Right lung (tissue), 5 donors: ENCODE data around the gene ABCC1. TPM values are rescaled to one million over a fixed set of nuclear protein-coding genes. Genes with fewer than 3 reads are reported as not detected.
A peak's percentile ranks its signal among the peaks of the same experiment; 100 is the strongest.
"Not testable (repeated sequence)": the region's sequence is repeated elsewhere in the genome, so short reads cannot be mapped to it uniquely, and the experiment has no call there.

ENCODE experiments used
- DNase-seq, 2 donors: peaks; one replicate each; pipeline ENCODE4 v3.0.0-alpha.2; 2013
- polyA plus RNA-seq, 5 donors: library from polyadenylated mRNA; unstranded; fragments of 120-200 nt; gene quantifications; one replicate each; pipeline versions ENCODE4 v1.2.1 to v1.2.3, GENCODE V29; 2013; ENCODE audit warnings: inconsistent platforms in 1 of 5, low replicate concordance in 1 of 5; ENCODE audit not compliant: insufficient read length in 5 of 5, insufficient read depth in 1 of 5

ABCC1 gene
- polyA plus RNA-seq, 5 donors, result 24.1 to 30.8 (median 26.9) TPM

DNA sequence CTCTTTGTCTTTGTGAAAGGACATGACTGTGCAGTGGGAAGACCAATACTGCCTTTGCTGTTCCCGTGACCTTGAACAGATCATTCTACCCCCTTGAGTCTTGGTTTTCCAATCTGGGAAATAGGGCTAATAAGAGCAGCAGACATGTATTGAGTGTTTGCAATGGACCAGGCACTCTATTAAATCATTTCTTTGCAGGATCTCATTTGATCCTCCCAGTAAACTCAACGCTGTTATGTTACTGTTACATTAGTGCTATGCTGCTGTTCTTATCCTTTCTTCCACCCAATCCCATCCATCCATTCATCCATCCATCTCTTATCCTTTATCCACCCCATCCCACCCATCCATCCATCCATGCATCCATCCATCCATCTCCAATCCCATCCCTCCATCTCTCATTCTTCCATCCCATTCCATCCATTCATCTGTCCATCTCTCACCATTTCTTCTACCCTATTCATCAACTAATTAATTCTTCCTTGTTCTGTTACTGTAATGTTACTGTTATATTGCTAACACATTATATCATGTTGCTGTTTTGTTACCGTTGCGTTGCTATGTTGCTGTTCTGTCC lies 208.8 kb downstream of the ABCC1 start:
- DNase-seq, result no peak

DNA sequence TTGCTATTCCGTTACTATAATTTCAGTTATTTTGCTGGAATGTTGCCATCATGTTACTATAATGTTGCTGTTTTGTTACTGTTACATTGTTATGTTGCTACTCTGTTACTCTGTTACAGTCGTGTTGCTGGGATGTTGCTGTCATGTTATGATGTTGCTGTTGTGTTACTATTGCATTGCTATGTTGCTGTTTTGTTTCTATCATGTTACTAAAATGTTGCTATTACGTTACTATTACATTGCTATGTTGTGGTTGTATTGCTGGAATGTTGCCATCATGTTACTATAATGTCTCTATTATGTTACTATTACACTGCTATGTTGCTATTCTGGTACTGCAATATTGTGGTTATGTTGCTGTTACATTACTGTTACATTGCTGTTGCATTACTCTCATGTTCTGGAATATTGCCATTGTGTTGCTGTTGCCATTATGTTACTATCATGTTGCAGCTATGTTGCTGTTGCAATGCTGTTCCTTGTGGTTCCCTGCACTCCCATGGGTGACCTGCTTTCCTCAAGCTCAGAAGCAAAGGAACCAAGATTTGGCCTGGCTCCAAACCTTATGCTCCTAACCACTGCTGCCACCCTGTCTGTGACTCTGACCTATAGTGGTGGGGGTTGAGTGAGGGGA lies 209.4 kb downstream of the ABCC1 start:
- DNase-seq, result no peak

DNA sequence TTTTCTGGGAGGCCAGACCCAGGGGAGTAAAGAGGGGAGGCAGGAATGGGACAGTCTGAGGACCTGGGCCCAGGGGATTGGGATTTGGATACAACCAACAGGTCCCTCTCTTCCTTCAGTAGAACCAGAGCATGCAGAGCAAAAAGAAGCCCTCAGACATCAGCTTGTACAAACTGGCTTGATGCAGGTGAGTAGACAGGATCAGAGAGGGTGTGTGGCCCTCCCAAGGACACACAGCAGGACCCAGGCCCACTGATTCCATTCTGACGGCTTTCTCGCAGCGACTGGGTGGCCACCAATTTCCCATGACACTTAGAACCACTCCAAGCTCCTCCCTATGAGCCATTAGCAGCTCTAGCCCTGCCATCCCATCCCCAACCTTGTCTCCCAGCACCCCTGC lies 210.2 kb downstream of the ABCC1 start:
- no peak for DNase-seq

DNA sequence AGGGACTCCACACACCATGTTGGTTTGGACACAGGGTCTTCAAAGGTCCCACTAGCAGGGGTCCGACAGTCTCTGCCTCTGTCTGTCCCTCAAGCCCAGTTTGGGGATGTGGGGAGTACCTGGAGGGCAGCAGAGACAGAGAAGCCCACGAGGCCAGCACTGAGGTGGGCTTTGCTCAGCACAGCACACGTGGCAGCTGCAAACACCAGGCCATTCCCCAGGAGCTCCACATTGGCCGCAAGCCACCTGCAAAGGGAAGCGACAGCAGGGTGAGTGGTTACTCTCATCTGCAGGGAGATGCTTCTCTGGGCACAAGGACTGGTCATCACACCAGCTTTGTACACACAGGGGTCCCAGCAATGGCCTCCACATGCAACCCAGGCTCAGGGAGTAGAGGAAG lies 211.9 kb downstream of the ABCC1 start:
- no peak for DNase-seq

DNA sequence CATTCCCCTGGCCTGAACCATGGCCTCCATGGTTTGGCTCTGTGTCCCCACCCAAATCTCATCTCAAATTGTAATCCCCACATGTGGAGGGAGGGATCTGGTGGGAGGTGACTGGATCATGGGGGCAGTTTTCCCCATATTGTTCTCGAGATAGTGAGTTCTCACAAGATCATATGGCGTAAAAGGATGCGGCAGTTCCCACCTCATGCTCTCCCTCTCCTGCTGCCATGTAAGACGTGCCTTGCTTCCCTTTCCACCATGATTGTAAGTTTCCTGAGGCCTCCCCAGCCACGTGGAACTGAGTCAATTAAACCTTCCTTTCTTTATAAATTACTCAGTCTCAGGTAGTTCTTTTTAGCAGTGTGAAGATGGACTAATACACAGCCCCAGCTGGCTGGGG lies 212.4 kb downstream of the ABCC1 start:
- not testable (repeated sequence) for DNase-seq

DNA sequence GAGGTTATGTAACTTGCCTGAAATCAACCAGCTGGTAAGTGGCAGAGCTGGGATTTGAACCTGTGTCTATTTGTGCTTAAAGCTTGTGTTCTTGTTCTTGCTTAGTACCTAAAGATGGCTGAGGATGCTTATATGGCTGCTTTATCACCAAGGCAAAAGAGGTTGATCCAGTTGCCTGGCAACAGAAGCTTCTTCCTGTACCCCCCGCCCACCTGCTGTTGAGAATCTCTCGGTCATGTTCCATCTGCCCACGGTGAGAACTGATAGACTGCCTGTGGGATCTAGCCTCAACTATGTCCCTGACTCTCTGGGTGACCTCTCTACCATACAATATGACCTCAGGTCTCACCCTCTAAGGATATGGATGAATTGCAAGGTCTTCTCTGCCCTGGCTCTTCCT lies 213.2 kb downstream of the ABCC1 start:
- no peak for DNase-seq

DNA sequence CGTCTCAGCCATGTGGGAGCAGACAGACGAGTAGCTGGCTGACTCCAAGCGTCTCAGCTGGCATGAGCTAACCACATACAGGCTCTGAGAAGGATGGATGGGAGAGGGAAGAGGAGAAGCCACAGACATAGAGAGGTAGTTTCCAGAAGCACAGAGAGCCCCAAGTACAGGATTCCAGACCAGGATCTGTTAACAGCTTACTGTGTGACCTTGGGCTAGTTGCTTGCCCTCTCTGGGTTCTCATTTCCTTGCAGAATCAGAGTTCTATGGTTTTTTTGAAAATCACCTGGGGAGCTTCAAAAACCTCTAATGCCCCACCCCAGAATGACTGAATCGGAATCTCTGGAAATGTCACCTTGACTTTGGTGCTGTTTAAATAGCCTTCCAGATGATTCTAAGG lies 213.7 kb downstream of the ABCC1 start:
- no peak for DNase-seq

DNA sequence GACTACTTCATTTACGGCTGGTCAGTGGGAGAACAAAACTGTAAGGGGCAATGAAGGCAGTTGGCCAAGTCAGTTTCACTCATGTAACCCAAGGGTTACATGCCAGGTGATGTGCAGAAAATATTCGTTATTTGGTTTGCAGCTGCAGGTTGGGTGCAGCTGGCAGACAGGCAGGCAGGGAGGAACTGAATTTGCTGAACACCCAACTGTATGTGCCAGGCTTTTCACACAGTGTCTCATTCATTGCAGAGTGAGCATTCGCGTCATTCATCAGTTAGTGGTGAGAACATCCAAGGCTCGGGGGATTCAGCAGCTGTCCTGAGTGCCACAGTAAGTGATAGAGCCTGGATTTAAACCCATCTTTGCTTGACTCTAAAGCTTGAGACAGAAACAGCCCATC lies 214.2 kb downstream of the ABCC1 start:
- no peak for DNase-seq

DNA sequence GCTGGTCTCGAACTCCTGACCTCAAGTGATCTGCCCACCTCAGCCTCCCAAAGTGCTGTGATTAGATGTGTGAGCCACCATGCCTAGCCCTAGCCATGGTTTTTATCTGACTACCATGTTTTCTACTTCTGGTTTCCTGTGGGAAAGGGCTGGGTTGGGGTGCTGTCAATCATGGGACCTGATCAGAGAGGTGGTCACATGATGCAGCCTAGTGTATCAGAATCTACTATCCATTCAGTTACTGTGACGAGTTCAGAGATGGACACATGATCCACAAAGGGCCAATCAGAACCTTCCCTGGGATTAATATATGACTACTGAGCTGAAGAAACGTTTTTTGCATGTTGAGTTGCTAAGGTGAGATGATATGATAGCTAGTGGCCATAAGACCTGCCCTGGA lies 214.8 kb downstream of the ABCC1 start:
- DNase-seq, result no peak

DNA sequence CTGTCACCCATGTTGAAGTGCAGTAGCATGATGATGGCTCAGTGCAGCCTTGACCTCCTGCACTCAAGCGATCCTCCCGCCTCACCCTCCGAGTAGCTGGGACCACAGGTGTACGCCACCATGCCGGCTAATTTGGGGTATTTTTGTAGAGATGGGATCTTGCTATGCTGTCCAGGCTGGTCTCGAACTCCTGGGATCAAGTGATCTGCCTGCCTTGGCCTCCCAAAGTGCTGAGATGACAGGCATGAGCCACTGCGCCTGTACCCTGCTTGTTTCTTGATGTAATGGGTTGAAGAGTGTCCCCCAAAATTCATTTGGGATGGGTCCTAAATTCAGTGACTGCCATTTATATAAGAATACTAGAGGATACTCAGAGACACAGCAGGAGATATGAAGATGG lies 216.7 kb downstream of the ABCC1 start:
- no peak for DNase-seq

DNA sequence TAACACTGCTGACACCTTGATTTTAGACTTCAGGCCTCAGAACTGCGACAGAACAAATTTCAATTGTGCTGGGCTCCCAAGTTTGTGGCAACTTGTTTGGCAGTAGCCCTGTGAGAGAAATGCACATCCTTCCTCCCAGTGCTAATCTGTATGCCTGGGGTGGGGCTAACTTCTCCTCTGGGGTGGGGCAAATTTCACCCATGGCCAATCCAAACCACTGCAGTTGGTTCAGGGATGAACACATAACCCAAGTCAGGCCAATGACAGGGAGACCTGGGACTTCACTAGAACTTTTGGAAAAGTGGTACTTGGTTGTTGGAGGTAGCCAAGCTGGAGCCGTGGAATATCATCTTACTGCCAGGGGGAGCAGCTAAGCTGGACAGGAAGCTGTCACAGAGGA lies 217.5 kb downstream of the ABCC1 start:
- DNase-seq, result no peak

DNA sequence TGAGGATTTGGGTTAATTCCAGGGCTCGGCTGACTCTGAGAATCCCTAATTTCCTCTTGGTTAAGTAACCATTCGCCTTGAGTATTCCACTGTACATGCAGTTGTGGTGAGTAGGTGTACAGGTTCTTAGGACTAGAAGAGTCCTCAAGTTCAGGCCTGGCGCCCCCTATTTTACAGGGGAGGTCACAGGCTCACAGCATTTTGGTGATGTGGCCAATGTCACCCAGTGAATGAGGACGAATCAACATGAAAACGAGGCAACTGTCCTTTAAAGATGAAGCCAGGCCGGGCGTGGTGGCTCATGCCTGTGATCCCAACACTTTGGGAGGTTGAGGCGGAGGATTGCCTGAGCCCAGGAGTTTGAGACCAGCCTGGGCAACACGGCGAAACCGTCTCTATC lies 218.5 kb downstream of the ABCC1 start:
- no peak for DNase-seq

DNA sequence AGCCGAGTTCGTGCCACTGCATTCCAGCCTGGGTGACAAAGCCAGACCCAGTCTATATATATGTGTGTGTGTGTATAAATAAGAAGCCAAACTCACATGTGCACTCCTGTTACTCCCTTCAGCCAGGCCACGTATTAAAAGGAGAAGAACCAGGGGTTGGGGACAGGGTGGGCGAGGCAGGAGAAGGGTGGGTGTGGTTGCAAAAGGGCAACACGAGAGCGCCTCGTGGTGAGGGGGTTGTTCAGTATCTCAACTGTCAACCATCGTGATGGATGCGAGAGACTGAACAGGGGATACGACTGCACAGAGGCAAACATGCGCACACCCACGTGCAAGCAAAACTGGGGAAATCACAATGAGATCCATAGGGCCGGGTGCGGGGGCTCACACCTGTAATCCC lies 219.0 kb downstream of the ABCC1 start:
- no peak for DNase-seq

DNA sequence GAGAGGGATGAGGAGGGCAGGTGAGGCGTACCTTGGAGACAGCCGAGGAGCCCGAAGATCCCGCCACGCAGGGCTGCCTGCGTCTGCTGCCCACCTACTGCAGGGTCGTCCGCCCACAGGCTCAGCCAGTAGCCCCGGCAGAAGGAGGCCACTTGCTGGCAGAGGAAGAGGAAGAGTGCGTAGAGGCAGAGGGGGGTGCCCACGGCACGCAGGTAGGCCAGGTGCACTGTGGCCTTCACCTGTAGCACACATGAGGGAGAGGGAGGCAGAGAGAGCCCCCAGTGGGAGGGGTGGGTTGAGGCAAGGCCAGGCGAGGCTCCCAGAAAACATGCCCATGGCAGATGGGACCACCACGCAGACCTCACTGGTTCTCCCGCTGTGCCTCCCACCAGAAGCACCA lies 220.2 kb downstream of the ABCC1 start:
- no peak for DNase-seq

DNA sequence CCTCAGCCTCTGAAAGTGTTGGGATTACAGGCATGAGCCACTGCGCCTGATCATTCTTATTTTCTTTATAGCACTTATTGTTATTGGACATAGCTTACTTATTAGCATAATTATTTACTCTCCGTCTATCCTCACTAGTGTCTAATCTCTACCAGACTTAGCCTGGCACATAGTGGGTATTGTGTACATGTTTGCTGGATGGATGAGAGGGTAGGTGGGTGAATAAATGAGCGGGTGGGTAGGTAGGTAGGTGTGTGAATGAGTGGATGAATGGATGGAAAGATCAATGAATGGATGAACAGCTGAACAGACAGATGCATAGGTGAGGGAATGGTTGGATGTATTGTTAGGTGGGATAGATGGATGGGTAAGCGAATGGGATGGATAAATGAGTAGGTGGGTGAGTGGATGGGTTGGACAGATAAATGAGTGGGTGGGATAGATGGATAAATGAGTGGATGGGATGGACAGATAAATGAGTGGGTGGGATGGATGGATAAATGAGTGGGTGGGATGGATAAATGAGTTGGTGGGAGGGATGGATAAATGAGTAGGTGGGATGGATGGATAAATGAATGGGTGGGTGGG lies 222.0 kb downstream of the ABCC1 start:
- no peak for DNase-seq

DNA sequence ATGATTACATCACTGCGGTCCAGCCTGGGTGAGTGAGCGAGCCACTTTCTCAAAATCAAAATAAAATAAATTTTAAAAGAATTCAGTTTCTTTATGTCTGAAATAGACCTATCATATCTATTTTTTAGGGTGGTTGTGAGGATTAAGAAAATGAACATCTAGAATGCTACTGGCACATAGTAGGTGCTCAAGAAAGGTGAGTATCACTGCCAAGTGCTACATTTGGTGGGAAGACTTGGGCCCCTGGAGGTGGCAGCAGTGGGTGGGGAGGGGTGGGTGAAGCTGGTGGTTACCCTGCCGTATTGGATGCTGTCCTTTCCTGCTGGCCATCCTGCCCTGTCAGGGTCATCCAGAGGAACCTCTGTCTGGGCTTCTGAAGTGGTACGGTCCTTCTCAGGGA lies 223.6 kb downstream of the ABCC1 start:
- no peak for DNase-seq

DNA sequence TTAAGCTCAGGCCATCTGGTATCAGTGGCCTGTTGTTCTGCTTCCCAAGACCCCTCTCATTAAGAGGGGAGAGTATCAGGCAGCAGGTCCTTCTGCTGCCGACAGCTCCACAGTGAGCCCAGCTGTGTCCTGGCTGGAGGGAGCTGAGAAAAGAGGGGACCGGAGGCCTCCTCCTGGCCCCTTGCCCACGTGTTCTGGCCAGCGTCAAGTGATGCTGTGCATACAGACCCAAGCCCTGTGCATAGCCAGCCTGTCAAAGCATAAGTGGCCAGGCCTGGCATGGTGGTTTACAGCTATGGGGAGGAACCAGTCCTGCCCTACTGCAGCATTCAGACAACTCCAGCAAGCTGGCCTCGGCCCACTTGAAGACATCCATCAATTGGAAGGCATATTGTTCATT lies 225.9 kb downstream of the ABCC1 start:
- peak; percentile 17 to 26 for DNase-seq

DNA sequence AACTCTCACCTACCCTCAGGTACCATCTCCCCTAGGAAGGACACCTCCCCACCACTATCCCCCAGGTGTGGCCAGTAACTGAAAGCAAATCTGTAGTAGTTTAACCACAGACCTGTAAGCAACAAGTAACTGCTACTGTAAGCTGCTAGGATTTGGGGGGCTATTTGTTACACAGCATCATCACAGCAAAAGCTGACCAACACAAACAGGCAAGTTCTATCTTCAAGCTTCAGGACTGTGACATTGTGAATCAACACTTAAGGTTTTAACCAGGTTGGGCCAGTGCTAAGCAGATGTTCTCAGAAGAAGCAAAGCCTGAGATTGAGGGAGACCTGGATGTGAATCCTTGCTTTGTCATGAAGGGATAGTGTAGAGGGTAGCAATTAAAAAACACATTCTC lies 226.9 kb downstream of the ABCC1 start:
- no peak for DNase-seq

DNA sequence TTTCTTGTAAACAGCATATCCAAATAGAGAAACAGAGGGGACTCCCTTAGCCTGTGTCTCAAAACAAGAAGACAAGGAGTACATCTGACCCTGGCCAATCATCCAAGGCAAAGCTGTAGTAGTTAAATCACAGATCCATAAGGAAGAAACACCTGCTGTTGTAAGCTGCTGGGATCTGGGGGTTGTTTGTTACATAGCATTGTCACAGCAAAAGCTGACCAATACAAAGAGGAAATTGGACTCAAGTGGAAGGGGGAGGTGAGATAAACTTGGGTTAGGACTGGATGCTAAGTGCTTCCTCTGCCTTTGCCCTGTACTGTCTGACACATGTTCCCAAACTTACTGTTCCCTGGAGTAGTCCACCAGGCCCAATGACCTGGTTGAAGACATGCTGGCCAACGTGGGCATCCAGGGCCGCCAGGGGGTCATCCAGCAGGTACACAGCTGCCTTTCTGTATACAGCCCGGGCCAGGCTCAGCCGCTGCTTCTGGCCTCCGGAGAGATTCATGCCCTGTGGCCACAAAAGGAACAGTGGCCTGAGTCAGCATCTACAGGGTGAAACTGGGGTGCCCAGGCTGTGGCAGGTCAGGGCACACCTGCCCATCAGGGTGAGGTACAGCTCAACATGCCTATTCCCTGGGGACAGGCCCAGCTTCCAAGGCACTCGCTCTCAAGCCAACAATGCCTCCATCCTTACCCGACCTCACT lies 229.2 kb downstream of the ABCC1 start:
- DNase-seq, result no peak

DNA sequence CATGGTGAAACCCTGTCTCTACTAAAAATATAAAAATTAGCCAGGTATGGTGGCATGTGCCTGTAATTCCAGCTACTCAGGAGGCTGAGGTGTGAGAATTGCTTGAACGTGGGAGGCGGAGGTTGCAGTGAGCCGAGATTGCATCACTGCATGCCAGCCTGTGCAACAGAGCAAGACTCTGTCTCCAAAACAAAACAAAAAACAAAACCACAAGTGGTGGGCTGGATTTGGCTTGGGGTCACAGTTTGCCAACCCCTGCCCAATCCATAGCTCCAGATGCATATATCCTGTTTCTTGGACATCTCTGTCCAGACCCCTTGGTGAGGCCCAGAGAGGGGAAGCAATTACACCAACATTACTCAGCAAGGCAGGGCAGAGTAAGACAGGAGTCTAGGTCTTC lies 232.3 kb downstream of the ABCC1 start:
- not testable (repeated sequence) for DNase-seq

DNA sequence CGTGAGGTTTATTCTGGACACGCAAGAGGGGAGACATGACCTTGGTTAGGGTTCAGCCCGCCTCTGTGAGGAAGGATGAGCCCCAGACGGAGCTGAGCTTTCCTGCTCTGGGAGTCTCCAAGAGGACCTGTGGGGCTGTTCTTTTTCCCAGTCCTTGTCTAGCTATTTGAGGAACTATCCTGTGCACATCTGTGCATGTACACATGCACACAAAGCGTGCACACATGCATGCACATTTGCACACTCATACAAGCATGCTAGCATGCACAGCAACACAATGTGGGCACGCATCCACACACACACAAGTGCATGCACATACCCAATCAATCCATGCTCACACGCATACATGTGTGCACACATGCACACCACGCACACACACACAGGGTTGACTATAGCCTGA lies 233.5 kb downstream of the ABCC1 start:
- DNase-seq, result no peak

DNA sequence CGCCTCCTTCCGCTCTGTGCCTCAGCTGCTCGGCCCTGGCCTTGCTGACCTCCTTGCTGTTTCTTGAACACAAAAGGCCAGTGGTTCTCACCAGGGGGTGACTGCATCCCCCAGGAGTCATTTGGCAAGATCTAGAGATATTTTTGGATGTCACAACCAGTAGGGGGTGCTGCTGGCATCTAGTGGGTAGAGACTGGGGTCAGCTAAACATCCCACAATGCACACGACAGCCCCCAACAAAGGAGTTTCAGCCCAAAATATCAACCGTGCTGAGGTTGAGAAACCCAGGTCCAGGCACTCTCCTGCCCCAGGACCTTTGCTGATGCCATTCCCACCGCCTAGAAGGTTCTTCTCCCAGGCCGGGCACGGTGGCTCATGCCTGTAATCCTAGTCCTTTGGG lies 234.1 kb downstream of the ABCC1 start:
- DNase-seq, result no peak

DNA sequence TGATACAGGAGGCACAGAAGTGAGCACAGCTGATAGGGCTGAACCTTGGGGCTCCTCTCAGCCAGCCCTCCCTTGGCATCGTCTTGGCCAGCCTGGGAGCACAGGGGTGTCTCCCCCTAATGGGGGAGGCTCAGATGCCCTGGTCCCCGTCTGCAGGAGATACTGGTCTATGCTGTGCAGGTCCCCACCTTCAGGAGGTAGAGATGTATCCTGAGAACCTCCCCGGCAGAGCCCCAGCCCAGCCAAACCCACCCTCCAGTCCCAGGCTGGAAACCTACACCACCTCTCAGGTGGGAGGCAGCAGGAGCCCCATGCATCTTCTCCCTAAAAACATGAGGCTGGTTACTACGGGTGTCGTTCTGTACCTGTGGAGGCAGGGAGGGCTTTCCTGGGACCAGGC lies 235.2 kb downstream of the ABCC1 start:
- DNase-seq, result no peak
